GM19324 (cell line): Measurements from ENCODE around the gene ZNF124.
"Not testable (repeated sequence)": the region's sequence is repeated elsewhere in the genome, so short reads cannot be mapped to it uniquely, and the experiment has no call there.

Experiments
- ATAC-seq: cut with Tn5 transposase; IDR thresholded peaks from one replicate; pipeline ENCODE4 v1.9.1; 2021; ENCODE audit warnings: mild to moderate bottlenecking, moderate library complexity; ENCODE audit not compliant: unreplicated experiment, low FRiP score

Gene ZNF124

DNA sequence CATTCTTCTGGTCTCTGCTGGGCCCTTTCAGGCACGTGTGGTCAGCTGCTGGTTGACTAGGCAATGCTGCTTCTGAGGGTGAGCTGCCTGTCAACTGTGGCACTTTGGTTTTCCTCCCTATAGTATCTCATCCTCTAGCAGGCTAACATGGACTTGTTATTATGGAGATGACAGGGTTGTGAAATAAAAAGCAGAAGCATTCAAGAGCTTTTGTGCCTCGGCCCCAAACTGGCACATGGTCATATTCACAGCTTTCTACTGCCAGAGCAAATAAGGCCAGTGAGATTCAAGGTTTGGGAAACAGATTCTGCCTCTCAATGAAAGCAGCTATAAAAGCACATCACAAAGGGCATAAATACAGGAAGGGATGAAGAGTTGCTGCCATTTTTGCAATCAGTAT is 1.6 kb upstream of the ZNF124 start:
- no peak for ATAC-seq

- ATAC-seq: no peak
These were observed 1.2 kb upstream of the ZNF124 start for GRCh38 chr1:247172996-247173395.

- ATAC-seq: peak; percentile 61
These were observed 377 bp downstream of the ZNF124 start for GRCh38 chr1:247171443-247171842.

DNA sequence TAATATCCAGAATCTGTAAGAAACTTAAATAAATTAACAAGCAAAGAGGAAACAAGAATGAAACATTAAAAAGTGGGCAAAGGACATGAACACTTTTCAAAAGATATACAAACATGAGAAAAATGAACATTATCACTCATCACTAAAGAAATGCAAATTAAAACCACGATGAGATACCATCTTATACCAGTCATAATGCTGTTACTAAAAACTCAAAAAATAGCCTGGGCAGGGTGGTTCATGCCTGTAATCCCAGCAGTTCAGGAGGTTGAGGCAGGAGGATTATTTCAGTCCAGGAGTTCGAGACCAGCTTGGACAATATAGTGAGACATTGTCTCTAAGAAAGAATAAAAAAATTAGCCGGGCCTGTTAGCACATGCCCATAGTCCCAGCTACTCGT is 6.1 kb downstream of the ZNF124 start:
- no peak for ATAC-seq

DNA sequence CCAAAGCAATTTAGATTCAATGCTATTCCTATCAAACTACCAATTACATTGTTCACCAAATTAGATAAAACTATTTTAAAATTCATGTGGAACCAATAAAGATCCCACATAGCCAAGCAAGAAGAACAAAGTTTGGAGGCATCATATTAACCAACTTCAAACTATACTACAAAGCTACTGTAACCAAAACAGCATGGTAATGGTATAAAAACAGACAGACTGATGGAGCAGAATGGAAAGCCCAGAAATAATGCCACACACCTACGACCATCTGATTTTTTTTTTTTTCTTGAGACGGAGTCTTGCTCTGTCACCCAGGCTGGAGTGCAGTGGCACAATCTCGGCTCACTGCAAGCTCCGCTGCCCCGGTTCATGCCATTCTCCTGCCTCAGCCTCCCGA is 7.1 kb downstream of the ZNF124 start:
- no peak for ATAC-seq

DNA sequence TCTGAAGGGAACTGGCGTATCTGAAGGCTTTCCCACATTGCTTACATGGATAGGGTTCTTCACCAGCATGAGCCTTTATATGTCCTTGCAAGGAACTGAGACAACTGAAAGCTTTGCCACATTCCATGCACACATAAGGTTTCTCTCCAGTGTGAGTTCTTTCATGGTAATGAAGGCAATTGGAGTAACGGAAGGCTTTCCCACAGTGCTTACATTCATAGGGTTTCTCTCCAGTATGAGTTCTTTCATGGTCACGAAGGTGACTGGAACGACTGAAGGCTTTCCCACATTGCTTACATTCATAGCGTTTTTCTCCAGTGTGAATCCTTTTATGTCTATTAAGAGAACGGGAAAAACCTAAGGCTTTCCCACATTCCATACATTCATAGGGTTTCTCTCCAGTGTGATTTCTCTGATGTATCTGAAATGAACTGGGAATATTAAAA is 15.0 kb downstream of the ZNF124 start:
- no peak for ATAC-seq

DNA sequence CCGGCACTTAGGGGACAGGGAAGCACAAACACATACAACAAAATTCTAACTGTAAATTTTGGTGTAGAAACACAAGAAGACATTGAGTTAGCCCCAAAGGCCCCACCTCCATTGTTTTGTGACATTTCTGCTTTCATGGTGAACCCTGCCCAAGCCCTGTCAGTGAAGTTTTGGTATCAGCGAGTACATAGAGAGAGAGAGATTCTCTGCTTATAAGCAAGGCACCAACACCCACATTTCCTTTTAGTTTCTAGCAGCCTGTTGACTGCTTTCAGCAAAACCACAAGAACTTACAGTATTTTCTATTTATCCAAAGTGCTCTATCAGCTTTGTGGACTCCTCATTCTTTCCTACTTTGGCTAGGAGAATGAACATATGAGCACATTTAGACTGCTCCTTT is 24.0 kb downstream of the ZNF124 start:
- ATAC-seq: no peak

- not testable (repeated sequence) for ATAC-seq
These were observed 24.7 kb downstream of the ZNF124 start for GRCh38 chr1:247147120-247147519.

GRCh38 chr1:247146671-247147070 is 25.1 kb downstream of the ZNF124 start:
- ATAC-seq: no peak

- no peak for ATAC-seq
These were observed 26.5 kb downstream of the ZNF124 start for GRCh38 chr1:247145279-247145678.

- ATAC-seq: not testable (repeated sequence)
These were observed 32.3 kb downstream of the ZNF124 start for GRCh38 chr1:247139557-247139956.

DNA sequence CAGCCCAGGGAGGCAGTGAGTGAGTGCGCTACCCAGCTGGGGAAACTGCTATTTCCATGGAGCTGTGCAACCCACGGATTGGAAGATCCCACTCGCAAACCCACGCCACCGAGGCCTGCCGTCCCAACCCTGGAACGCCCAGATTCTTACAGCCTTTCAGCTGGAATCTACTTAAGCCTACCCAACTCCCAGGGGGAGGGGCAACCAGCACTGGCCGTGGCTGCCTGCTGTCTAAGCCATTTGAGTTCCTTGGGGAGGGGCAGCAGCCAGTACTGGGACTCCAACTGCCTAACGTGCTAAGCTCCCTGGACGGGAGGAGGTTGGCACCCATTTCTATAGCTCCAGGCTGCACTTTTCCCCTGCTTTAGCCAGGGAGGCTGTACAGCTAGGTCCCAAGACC is 40.6 kb downstream of the ZNF124 start:
- ATAC-seq: no peak

DNA sequence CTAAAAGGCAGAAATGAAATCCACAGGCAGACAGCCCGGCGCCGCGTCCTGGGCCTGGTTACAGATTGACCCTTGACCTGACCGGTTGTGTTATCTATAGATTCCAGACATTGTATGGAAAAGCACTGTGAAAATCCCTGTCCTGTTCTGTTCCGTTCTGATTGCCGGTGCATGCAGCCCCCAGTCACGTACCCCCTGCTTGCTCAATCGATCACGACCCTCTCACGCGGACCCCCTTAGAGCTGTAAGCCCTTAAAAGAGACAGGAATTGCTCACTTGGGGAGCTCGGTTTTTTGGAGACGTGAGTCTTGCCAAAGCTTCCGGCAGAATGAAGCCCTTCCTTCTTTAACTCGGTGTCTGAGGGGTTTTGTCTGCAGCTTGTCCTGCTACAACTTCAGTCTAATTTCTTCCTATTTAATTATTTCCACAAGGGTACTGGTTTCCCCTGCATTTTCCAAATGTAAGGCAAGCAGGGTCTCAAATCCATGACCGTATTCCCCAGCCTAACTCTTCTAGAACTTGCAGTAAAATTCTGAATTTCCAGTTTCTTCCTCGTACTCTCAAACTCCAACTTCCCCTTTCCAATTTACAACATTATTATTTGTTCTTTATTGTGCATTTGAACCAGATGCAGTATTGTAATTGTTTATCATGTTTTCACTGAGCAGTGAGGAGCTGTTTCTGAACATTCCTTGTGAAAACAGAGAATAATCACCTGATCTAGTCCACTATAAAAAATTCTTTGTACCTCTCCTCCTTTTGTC is 44.1 kb downstream of the ZNF124 start:
- not testable (repeated sequence) for ATAC-seq

- peak; percentile 69 for ATAC-seq
These were observed 45.2 kb downstream of the ZNF124 start for GRCh38 chr1:247126601-247127000.

GRCh38 chr1:247126166-247126565 is 45.7 kb downstream of the ZNF124 start:
- ATAC-seq: peak; percentile 98

- ATAC-seq: no peak
These were observed 50.4 kb downstream of the ZNF124 start for GRCh38 chr1:247121382-247121781.

- ATAC-seq: not testable (repeated sequence)
These were observed 51.5 kb downstream of the ZNF124 start for GRCh38 chr1:247120408-247120668.

DNA sequence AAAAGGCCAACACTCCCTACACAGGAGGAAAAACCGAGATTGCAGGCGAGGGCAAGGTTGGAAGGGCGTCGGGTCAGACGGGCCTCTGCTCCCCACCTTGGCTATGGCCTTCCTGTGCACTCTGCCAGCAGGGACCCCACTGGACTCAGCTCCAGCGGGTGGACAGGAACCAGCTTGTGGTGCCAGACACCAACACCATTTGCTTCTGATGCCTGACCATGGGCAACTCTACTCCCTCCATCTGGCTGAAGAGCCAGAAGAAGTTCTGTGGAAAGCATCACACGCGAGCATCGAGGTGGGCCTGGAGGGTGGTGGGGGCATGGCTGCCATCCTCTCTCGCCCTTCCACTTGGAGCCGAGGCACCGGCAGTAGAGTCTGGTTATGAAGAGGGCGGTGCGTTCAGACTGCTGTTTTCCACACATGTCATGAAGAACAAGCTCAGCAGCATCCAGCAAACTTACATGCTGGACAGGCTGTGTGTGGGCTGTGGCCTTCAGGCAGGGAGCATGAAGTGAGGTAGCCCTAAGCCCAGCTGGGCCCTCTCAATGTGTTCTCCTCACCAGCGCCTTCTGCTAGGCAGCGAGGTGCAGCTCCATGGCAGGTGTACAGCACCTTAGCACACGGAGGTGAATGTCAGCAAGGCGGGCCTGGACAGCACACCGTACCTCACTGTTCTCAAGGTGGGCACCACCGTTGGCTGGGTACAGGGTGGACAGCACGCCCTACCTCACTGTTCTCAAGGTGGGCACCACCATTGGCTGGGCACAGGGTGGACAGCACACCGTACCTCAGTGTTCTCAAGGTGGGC is 52.0 kb downstream of the ZNF124 start:
- ATAC-seq: no peak

DNA sequence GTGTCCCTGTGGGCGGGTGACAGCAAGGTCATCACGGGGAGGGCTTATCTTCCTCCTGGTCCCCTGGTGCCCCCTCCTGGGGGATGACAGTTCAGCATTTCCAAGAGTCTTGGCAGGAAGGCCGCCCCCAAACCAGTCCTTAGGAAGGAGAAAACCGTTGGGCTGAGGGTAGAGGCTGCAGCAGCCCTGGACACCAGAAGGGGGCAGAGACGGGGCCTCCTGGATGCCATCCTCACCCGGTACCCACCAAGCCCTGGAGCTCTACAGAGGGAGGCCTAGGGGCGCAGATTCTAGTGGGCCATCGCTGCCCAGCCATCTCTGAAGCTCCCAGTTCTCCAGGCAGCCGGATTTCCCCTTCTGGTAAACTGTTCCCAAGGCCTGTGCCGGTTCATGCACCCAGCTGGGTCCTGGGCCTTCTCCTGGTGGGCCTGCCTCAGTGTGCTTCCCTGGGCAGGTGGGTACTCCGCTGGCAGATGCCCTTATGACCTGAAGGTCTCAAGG is 52.8 kb downstream of the ZNF124 start:
- ATAC-seq: no peak

DNA sequence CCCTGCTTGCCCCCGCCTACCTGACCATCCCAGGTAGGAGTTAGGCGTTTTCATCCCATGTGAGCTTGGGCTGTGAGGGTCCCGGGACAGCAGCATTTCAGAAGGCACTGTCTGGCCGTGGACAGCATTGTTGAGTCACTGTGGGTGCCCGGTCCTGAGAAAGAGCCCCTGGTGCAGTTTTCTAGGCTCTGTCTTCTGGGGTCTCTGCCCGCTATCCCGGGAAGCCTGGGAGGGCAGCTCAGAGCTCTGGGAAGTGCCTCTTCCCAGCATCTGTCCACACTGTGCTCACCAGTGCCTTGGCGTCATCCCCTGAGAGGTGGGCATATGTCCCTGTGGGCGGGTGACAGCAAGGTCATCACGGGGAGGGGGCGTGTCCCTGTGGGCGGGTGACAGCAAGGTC is 56.3 kb downstream of the ZNF124 start:
- no peak for ATAC-seq

- no peak for ATAC-seq
These were observed 56.7 kb downstream of the ZNF124 start for GRCh38 chr1:247115141-247115510.
